G401 (cell line): ENCODE data around the gene SLC25A34. TPM values are rescaled to one million over a fixed set of nuclear protein-coding genes. Genes with fewer than 3 reads are reported as not detected.
"Not testable (repeated sequence)": the region's sequence is repeated elsewhere in the genome, so short reads cannot be mapped to it uniquely, and the experiment has no call there.

Experiments
- DNase-seq: peaks from one replicate; pipeline ENCODE4 v3.0.0-alpha.2; 2015; ENCODE audit warnings: low spot score
- in situ Hi-C: cut with HindIII; loops from 2 replicates; pipeline ENCODE4 v1.10.0; 2016; ENCODE audit warnings: low sequenced_read_pairs, mixed read lengths
- total RNA-seq: library from RNA; depleted of rRNA; stranded (reverse); fragments of >200 nt; shearing (Covaris generic); gene quantifications from 2 replicates; pipeline ENCODE4 v1.2.3, GENCODE V29; 2014; rRNA removed

The SLC25A34 gene
- 0.75 TPM in 1 of 2 replicates, not detected in the other for total RNA-seq

GRCh38 chr1:15736038-15736891, at the start of gene SLC25A34:
Gene SLC25A34 (plus strand): TSS chr1:15736258. CDS start chr1:15736486, 228 bp downstream.
- in situ Hi-C loops = loop anchor here (25.0 kb wide), 1 partner anchor 149 kb away; the partner anchor contains the start of gene AGMAT
- no peak for DNase-seq

DNA sequence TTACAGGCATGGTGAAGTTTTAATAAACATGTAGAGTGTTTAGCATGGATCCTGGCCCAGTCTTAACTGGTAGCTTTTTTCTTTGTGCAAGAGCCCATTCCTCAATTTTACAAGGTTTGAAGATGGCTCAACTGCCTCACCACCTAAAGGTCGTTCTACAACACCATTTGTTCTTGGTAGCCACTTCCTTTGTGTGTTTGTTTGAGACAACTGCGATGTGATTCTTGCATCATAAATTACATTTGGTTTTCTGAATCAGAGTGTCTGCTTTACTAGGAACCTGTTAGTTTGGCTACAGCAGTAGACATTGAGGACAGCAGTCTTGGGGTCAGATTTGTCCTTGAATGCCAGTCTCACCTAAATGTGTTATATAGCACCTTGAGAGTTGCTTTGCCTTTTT, 48.6 kb upstream of the SLC25A34 start:
- DNase-seq = no peak
- in situ Hi-C loops = no loop called here

DNA sequence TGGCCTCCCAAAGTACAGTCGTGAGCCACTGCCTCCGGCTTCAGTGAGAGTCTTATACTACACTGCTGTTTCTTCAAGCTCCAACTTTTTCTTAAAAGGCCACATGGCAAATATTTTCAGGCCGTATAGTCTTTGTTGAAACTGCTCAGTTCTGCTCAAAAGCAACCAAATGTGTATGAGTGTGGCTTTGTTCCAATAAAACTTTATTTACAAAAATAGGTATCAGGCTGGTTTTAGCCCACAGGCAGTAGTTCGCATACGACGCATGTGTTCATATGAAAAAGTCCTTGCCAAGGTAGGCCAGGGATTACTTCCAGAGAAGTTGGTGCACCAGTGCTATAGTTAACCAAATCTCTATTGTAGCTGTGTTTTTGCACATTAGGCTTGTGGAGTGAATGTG, 45.7 kb upstream of the SLC25A34 start:
- in situ Hi-C loops = no loop called here
- DNase-seq = no peak

GRCh38 chr1:15691434-15692032, 44.5 kb upstream of the SLC25A34 start:
- in situ Hi-C loops = no loop called here
- peak; percentile 42 for DNase-seq

- in situ Hi-C loops = no loop called here
- DNase-seq = no peak
These were observed 43.9 kb upstream of the SLC25A34 start for GRCh38 chr1:15692121-15692682.

DNA sequence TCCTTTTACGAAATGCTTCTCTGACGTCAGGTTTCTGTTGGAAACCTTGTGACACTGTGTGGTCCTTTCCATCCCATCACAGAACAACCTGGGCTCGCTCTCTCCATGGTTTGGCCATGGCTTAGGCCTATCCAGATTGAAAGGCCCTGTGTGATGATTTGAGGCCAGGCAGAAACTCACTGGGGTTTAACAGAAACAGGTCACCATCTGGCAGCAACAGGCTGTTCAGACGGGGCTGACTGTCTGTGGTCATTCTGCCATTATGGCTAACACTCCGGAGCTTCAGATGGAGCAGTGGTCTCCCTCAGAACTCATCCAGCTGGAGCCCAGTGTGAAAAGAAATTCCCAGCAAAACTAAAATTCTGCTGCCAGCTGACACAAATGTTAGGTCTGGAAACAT, 42.7 kb upstream of the SLC25A34 start:
- DNase-seq = peak; percentile 91
- in situ Hi-C loops = no loop called here

GRCh38 chr1:15696956-15697521, 39.0 kb upstream of the SLC25A34 start:
- DNase-seq = peak; percentile 46
- in situ Hi-C loops = no loop called here

DNA sequence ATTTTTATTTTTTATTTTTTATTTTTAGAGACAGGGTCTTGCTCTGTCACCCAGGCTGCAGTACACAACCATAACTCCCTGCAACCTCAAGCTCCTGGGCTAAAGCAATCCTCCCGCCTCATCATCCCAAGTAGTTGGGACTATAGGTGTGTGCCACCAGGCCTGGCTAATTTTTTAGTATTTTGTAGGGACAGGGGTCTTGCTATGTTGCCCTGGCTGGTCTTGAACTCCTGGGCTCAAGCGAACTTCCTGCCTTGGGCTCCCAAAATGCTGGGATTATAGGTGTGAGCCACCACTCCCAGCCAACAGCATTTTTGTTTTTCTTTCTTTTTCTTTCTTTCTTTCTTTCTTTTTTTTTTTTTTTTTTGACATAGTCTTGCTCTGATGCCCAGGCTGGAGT, 37.9 kb upstream of the SLC25A34 start:
- DNase-seq = no peak
- in situ Hi-C loops = no loop called here

GRCh38 chr1:15699321-15699720, 36.7 kb upstream of the SLC25A34 start:
- in situ Hi-C loops = not testable (repeated sequence)

GRCh38 chr1:15700508-15700907, 35.5 kb upstream of the SLC25A34 start:
- no peak for DNase-seq
- in situ Hi-C loops = no loop called here

More at GRCh38 chr1:15699321-15699720, 36.7 kb upstream of the SLC25A34 start:
- not testable (repeated sequence) for DNase-seq

DNA sequence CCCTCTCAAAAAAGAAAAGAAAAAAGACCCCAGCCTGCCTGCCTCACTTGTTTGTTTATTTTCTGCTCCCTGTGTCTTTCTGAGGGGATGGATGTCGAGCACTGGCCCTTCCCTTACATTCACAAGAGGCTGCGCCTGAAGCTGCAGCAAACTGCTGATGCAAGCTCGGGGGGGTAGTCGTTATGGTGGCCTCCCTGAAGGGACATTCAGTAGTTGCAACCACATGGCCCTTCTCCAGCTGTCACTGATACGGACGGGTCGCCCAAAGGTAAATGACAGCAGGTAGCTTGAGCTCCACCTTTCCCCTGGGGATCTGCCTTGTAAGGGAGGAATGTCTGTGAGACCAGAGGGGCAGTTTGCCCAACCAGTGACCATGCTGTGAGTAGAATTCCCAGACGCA, 34.3 kb upstream of the SLC25A34 start:
- in situ Hi-C loops = no loop called here
- no peak for DNase-seq

GRCh38 chr1:15702722-15703550, 33.1 kb upstream of the SLC25A34 start:
- in situ Hi-C loops = no loop called here
- peak; percentile 28 for DNase-seq

DNA sequence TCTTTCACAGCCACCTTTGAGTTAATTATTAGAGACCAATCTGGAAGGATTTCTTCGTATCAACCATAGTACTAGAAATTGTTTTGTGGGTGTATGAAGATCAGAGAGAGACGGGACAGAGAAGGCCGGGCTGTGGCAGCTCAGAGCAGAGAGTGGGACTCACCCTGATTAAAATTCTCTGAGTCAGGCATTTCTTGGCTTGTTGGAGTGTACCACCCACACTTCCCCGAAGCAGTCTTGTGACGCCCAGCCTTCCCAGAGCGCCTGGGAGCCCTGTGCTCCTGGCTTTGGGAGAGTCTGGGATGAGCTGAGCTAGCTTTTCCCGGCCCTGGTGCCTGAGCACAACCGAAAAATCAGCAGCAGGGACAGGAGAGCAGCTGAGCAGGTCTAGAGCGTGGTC, 32.5 kb upstream of the SLC25A34 start:
- in situ Hi-C loops = no loop called here
- peak; percentile 51 for DNase-seq

GRCh38 chr1:15704526-15705183, 31.4 kb upstream of the SLC25A34 start:
- in situ Hi-C loops = no loop called here
- DNase-seq = no peak

DNA sequence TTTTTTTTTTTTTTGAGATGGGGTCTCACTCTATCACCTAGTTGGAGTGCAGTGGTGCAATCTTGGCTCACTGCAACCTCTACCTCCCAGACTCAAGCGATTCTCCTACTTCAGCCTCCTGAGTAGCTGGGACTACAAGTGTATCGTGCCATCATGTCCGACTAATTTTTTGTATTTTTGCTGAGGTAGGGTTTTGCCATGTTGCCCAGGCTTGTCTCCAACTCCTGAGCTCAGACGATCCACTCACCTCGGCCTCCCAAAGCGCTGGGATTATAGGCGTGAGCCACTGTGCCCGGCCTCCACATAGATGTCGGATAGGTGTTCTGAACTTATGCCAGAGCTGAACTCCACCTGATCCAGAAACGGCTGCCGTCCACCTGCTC, 30.9 kb upstream of the SLC25A34 start:
- DNase-seq = peak; percentile 52
- in situ Hi-C loops = no loop called here

DNA sequence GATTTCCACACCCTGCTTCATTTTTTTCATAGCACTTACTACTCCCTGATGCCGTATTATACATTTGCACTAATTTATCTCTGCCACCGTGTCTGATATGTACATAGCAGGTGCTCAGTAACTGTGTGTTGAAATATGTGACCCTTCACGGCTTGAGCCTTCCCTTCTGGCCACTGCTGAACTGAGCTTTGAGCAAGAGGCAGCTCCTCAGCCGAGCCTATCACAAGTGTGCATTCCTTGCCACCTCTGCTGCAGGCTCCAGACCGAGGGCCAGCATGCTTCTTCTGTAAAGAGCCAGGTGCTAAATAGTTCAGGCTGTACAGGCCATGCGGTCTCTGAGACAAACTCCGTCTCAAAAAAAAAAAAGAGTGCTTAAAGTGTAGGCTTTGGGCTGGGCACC, 29.3 kb upstream of the SLC25A34 start:
- DNase-seq = no peak
- in situ Hi-C loops = no loop called here

- no peak for DNase-seq
- in situ Hi-C loops = no loop called here
These were observed 28.7 kb upstream of the SLC25A34 start for GRCh38 chr1:15707239-15707925.

DNA sequence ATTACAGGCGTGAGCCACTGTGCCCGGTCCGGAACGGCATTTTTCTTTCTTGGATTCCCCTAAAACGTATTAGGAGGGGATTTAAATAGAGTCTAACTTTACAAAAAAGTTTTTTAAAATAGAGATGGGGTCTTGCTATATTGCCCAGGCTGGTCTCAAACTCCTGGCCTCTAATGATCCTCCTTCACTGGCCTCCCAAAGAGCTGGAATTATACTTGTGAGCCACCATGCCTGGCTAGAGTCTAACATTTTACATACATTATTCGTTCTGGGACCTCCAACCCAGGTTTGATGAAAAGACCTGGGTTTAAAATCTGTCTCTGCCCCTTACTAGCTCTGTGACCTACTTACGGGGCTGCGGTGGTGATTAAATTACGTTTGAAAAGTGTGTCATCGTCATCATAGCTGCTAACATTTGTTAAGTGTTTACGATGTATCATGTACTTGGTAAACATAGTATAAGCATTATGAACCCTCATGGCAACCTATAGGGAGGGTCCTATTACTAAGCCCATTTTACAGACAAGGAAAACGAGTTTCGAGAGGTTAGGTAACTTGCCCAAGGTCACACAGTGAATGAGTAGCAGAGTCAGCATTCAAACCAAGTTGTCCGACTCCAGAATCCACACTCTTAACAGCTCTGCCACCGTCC, 27.4 kb upstream of the SLC25A34 start:
- no peak for DNase-seq
- in situ Hi-C loops = no loop called here
